Measurements from ENCODE around the gene ZNF407.

The ZNF407 gene

DNA sequence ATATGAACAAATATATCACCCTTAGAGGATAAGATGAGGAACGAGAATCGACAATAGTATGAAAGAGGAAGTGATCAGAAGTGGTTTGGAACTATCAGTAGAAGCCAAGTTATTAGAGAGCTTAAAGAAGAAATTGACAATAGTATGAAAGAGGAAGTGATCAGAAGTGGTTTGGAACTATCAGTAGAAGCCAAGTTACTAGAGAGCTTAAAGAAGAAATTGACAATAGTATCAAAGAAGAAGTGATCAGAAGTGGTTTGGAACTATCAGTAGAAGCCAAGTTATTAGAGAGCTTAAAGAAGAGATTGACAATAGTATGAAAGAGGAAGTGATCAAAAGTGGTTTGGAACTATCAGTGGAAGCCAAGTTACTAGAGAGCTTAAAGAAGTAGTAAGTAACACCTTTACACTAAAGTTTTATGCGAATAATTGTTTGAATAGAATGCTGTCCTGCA lies 175.5 kb downstream of the ZNF407 start:
- TF ChIP-seq, protein P1, sequence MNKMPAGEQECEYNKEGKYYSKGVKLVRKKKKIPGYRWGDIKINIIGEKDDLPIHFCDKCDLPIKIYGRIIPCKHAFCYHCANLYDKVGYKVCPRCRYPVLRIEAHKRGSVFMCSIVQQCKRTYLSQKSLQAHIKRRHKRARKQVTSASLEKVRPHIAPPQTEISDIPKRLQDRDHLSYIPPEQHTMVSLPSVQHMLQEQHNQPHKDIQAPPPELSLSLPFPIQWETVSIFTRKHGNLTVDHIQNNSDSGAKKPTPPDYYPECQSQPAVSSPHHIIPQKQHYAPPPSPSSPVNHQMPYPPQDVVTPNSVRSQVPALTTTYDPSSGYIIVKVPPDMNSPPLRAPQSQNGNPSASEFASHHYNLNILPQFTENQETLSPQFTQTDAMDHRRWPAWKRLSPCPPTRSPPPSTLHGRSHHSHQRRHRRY (tag by site-specific recombination; IDR thresholded peaks at IDR 0.05), result no peak
- TF ChIP-seq ZNF544 (tag by site-specific recombination; IDR thresholded peaks at IDR 0.05) (no peak), HOXC10 (CRISPR knock-in tag; IDR thresholded peaks at IDR 0.05) (no peak)
- ChIA-PET POLR2A (no interaction called here), CTCF (interaction anchor here (0.6 kb wide), 1 partner anchor 9 kb away, joined by 5 read pairs; no protein-coding TSS in a partner anchor)
- no peaks in the 10 kb centered on the region for H3K4me1 ChIP-seq (ENCODE audit: control insufficient read depth, insufficient read depth, low read length)
- no peaks in the 10 kb centered on the region for H3K9me3 ChIP-seq (ENCODE audit: control insufficient read depth, insufficient read depth, low read depth, low read length)
- H3K4me3 ChIP-seq (ENCODE audit: low read depth, low read length), result no peak overlapping the region
- H3K27ac ChIP-seq (ENCODE audit: extremely low read depth, low read depth, low read length), result no peak overlapping the region
- no peaks in the 10 kb centered on the region for H3K36me3 ChIP-seq (ENCODE audit: control insufficient read depth in 2 of 2, insufficient read depth in 1 of 2, low read length in 2 of 2)

DNA sequence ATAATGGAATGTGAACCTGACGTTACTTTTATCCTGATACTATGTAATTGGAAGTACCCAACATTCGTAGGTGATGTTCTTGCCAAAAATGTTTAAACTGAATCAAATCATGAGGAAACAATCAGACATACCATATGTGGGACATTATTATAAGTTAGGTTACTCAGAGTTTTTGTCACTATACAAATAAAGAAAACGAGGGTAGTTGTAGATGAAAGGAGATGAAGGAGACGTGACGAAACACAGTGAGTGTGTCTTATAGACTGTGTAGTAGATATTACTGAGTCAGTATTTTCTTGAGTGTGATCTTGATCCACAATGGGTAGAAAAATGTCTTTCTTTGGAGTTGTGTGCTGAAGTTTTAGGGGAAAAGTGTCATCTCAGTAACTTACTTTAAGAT lies 176.8 kb downstream of the ZNF407 start:
- no peak for TF ChIP-seq ZNF747 (tag by site-specific recombination; IDR thresholded peaks at IDR 0.05)
- TF ChIP-seq ZNF416 (tag by site-specific recombination; IDR thresholded peaks at IDR 0.05), result no peak
- no peak for TF ChIP-seq ZBTB7A (tag by site-specific recombination; IDR thresholded peaks at IDR 0.05; ENCODE audit: low read depth)
- no peak for TF ChIP-seq ZNF660 (tag by site-specific recombination; IDR thresholded peaks at IDR 0.05)
- no peak for TF ChIP-seq ZNF544 (tag by site-specific recombination; IDR thresholded peaks at IDR 0.05)
- no peak for TF ChIP-seq ZNF292 (tag by site-specific recombination; IDR thresholded peaks at IDR 0.05; ENCODE audit: borderline replicate concordance, low read depth)
- POLR2A ChIA-PET, result no interaction called here
- H3K27ac ChIP-seq (ENCODE audit: extremely low read depth, low read depth, low read length), result no peak overlapping the region
- H3K9me3 ChIP-seq (ENCODE audit: control insufficient read depth, insufficient read depth, low read depth, low read length), result no peaks in the 10 kb centered on the region
- no peak overlapping the region for H3K4me3 ChIP-seq (ENCODE audit: low read depth, low read length)
- H3K4me1 ChIP-seq (ENCODE audit: control insufficient read depth, insufficient read depth, low read length), result no peaks in the 10 kb centered on the region
- no peaks in the 10 kb centered on the region for H3K36me3 ChIP-seq (ENCODE audit: control insufficient read depth in 2 of 2, insufficient read depth in 1 of 2, low read length in 2 of 2)
- CTCF ChIA-PET, result no interaction called here

DNA sequence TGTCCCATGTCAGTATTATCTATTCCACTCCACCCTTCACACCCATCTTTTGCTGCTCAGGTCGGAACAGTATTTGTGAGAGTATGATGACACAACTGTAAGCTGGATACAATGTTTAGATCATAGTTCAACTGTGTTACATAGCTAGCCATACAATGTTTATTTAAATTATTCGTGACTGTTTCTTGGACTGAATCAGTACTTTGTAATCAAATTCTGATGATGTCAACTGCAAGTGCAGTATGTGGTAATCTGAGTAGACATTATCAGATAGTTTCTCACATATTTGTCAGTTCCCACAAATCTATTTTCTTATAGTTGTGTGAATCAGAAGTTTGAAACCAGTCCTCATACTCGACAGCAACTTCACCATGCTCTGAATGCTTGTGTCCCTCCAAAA lies 177.6 kb downstream of the ZNF407 start:
- no peaks in the 10 kb centered on the region for H3K4me1 ChIP-seq (ENCODE audit: control insufficient read depth, insufficient read depth, low read length)
- H3K4me3 ChIP-seq (ENCODE audit: low read depth, low read length), result no peak overlapping the region
- ChIA-PET CTCF (interaction anchor here (0.5 kb wide), 1 partner anchor 117 kb away, joined by 4 read pairs; no protein-coding TSS in a partner anchor), POLR2A (no interaction called here)
- H3K9me3 ChIP-seq (ENCODE audit: control insufficient read depth, insufficient read depth, low read depth, low read length), result no peaks in the 10 kb centered on the region
- TF ChIP-seq ZNF629 (tag by site-specific recombination; IDR thresholded peaks at IDR 0.05), result peak; percentile 64
- 0 out of 2 replicates have a peak, but pooled peaks have one; percentile 28 for TF ChIP-seq ZNF843 (tag by site-specific recombination; IDR thresholded peaks at IDR 0.05)
- TF ChIP-seq ZNF548 (tag by site-specific recombination; IDR thresholded peaks at IDR 0.05), result no peak
- no peaks in the 10 kb centered on the region for H3K36me3 ChIP-seq (ENCODE audit: control insufficient read depth in 2 of 2, insufficient read depth in 1 of 2, low read length in 2 of 2)
- no peak overlapping the region for H3K27ac ChIP-seq (ENCODE audit: extremely low read depth, low read depth, low read length)

DNA sequence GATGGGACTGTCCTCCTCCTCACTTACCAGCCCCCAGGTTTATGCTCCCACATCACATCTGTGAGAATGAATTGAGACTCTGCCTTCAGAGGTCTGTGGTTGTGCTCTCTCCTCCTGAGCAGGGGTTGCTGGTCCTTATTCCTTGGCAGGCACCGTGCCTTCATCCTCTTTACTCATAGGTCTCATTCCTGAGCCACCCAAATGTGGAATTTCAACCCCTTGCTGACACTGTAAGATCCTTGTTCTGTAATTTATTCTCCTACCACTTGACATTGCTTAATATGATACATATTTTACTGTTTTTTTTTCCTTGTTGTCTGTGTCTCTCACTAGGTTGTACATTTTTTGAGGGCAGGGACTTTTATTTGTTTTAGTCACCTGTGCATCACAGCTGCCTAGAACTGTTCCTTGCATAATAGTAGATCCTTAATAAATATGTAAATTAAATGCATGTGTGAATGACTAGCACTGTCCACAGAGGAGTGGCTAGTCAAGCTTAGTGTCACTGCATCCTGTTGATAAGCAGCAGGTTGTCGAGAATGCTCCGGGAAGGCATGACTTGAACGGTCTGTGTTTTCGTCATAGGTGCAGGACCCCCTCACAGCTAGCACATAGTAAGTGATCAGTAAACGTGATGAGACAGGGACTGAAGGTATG lies 180.6 kb downstream of the ZNF407 start:
- TF ChIP-seq ZNF830 (tag by site-specific recombination; IDR thresholded peaks at IDR 0.05; ENCODE audit: low read depth), result no peak
- TF ChIP-seq EGR2 (tag by site-specific recombination; IDR thresholded peaks at IDR 0.05; ENCODE audit: low read depth), result 0 out of 2 replicates have a peak, but pooled peaks have one; percentile 52
- TF ChIP-seq MEIS1 (CRISPR knock-in tag; IDR thresholded peaks at IDR 0.05; ENCODE audit: borderline replicate concordance), result no peak
- H3K9me3 ChIP-seq (ENCODE audit: control insufficient read depth, insufficient read depth, low read depth, low read length), result no peaks in the 10 kb centered on the region
- ChIA-PET CTCF (interaction anchor here (0.7 kb wide), 2 partner anchors 20 to 51 kb away, joined by 3 read pairs; no protein-coding TSS in a partner anchor), POLR2A (no interaction called here)
- H3K4me3 ChIP-seq (ENCODE audit: low read depth, low read length), result no peak overlapping the region
- H3K27ac ChIP-seq (ENCODE audit: extremely low read depth, low read depth, low read length), result no peak overlapping the region
- no peaks in the 10 kb centered on the region for H3K36me3 ChIP-seq (ENCODE audit: control insufficient read depth in 2 of 2, insufficient read depth in 1 of 2, low read length in 2 of 2)
- no peaks in the 10 kb centered on the region for H3K4me1 ChIP-seq (ENCODE audit: control insufficient read depth, insufficient read depth, low read length)

DNA sequence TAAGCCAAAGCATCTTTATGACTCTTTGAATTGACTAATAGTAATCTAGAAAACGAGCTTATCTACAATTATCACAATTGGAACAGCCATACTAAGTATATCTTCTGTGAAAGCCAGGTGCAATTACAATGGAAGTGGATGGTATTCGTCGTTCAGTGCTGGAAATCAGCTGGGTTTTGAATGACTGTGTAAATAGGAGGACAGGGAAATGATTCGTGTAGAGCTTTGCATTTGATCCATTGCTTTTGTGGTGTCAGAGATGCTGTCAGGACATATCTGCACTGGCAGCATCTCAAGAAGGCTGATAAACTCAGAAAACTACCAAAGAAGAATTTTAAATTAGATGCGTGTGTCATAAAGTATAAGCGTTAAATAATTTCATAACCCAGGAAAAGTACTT lies 187.1 kb downstream of the ZNF407 start:
- POLR2A ChIA-PET, result no interaction called here
- CTCF ChIA-PET, result no interaction called here
- no peak for TF ChIP-seq ZNF549 (tag by site-specific recombination; IDR thresholded peaks at IDR 0.05)
- TF ChIP-seq, protein P2, sequence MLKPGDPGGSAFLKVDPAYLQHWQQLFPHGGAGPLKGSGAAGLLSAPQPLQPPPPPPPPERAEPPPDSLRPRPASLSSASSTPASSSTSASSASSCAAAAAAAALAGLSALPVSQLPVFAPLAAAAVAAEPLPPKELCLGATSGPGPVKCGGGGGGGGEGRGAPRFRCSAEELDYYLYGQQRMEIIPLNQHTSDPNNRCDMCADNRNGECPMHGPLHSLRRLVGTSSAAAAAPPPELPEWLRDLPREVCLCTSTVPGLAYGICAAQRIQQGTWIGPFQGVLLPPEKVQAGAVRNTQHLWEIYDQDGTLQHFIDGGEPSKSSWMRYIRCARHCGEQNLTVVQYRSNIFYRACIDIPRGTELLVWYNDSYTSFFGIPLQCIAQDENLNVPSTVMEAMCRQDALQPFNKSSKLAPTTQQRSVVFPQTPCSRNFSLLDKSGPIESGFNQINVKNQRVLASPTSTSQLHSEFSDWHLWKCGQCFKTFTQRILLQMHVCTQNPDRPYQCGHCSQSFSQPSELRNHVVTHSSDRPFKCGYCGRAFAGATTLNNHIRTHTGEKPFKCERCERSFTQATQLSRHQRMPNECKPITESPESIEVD (tag by site-specific recombination; IDR thresholded peaks at IDR 0.05), result peak; percentile 34
- no peaks in the 10 kb centered on the region for H3K4me1 ChIP-seq (ENCODE audit: control insufficient read depth, insufficient read depth, low read length)
- peaks cover 0 to 2% of the 10 kb centered on the region in 2 experiments; a peak in 1 of 3 replicates for H3K36me3 ChIP-seq (ENCODE audit: control insufficient read depth in 2 of 2, insufficient read depth in 1 of 2, low read length in 2 of 2)
- H3K4me3 ChIP-seq (ENCODE audit: low read depth, low read length), result no peak overlapping the region
- no peaks in the 10 kb centered on the region for H3K9me3 ChIP-seq (ENCODE audit: control insufficient read depth, insufficient read depth, low read depth, low read length)
- H3K27ac ChIP-seq (ENCODE audit: extremely low read depth, low read depth, low read length), result no peak overlapping the region

Measured in HEK293 (cell line).